Kasumi-1 (cell line): Measurements from ENCODE around the gene LTBP3.

Experiments used
- DNase-seq, 2 experiments: peaks; one replicate each; lab custom pipeline; 2025; lab: John Stamatoyannopoulos, UW

Gene LTBP3

GRCh38 chr11:65558002-65558929, at the start of gene LTBP3:
LTBP3 (minus strand) TSS chr11:65558359; CDS start chr11:65557959, 400 bp downstream.
- DNase-seq: peak; percentile 22 to 30

- DNase-seq: no peak
Observed at GRCh38 chr11:65606876-65607613, 48.9 kb upstream of the LTBP3 start.

GRCh38 chr11:65604258-65604657, 46.1 kb upstream of the LTBP3 start:
- DNase-seq: no peak

- no peak for DNase-seq
Observed at GRCh38 chr11:65599955-65600246, 41.7 kb upstream of the LTBP3 start.

- no peak for DNase-seq
Observed at GRCh38 chr11:65599216-65599954, 41.2 kb upstream of the LTBP3 start.

GRCh38 chr11:65598258-65598699, 40.1 kb upstream of the LTBP3 start:
- DNase-seq: no peak

GRCh38 chr11:65596520-65596919, 38.4 kb upstream of the LTBP3 start:
- DNase-seq: no peak

- DNase-seq: no peak
Observed at GRCh38 chr11:65595543-65596281, 37.6 kb upstream of the LTBP3 start, which contains the start of gene KCNK7. KCNK7 (minus strand) TSS chr11:65595800; CDS start chr11:65595772, 28 bp downstream.

GRCh38 chr11:65595131-65595530, 37.0 kb upstream of the LTBP3 start:
- DNase-seq: no peak

GRCh38 chr11:65593518-65594414, 35.6 kb upstream of the LTBP3 start:
- DNase-seq: peak; percentile 32 to 37

GRCh38 chr11:65592858-65593517, 34.8 kb upstream of the LTBP3 start:
- no peak for DNase-seq

- DNase-seq: no peak
Observed at GRCh38 chr11:65591939-65592857, 34.0 kb upstream of the LTBP3 start.

- DNase-seq: no peak
Observed at GRCh38 chr11:65590240-65590738, 32.1 kb upstream of the LTBP3 start.

- DNase-seq: no peak
Observed at GRCh38 chr11:65589444-65590239, 31.5 kb upstream of the LTBP3 start.

GRCh38 chr11:65588199-65589054, 30.3 kb upstream of the LTBP3 start:
- peak; percentile 69 to 71 for DNase-seq

GRCh38 chr11:65586676-65587075, 28.5 kb upstream of the LTBP3 start:
- no peak for DNase-seq

GRCh38 chr11:65586247-65586630, 28.1 kb upstream of the LTBP3 start:
- DNase-seq: no peak
